Activated T-helper 1 cell treated with Interleukin-2 at 50 U/mL for 16 hours (primary cell): Measurements from ENCODE around the gene IMMT.
"Not testable (repeated sequence)": the region's sequence is repeated elsewhere in the genome, so short reads cannot be mapped to it uniquely, and the experiment has no call there.

ENCODE experiments used
- DNase-seq: peaks from one replicate; pipeline ENCODE4 v3.0.0-alpha.2; 2020; ENCODE audit warnings: low read depth

IMMT gene

DNA sequence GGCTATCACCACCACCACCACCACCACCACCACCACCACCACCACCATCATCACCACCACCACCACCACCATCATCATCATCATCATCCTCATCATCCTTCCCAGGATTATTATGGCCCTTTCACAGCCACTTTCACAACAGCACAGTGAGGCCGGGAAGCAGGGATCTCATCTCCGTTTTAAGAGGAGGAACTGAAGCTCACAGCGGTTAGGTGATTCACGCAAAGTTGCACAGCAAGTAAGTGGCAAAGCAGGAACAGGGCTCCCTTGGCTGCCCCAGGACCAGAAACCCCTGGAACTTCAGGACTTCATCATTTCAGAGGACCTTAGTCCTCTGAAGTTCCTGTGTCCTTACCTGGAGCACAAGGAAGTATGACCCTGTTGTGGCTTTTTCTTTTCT, 30.8 kb upstream of the IMMT start:
- DNase-seq: no peak

- peak; percentile 24 for DNase-seq
Observed at GRCh38 chr2:86225581-86225980, 30.3 kb upstream of the IMMT start.

GRCh38 chr2:86224645-86225355, 29.5 kb upstream of the IMMT start:
- no peak for DNase-seq

DNA sequence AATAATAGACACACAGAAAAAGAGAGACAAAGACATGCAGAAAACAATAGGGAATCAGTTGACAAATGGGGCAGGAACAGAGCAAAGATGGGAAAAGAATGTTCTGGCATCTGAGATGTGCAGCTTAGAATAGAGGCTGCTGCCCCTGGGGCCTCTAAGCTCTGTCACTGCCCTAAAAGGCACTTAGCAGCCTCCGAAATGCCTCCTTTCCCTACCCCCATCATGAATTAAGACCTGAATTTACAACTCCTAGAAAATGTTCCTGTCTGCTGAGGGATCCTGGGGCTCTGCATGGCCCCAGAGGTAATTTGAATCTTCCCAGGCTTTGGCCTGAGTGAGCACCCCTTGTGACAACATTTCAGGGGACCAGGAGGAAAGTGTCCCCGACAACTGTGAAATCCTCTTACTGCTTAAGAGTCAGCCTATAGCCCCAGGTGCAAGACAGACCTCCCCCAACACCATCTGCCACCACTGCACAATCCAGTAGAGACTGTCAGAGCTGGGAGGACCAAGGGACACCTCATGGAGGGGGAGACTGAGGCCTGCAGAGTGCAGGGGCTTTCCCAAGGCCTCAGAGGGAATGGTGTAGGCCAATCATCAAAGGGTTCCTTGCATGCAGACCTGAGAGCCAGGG, 28.8 kb upstream of the IMMT start:
- no peak for DNase-seq

DNA sequence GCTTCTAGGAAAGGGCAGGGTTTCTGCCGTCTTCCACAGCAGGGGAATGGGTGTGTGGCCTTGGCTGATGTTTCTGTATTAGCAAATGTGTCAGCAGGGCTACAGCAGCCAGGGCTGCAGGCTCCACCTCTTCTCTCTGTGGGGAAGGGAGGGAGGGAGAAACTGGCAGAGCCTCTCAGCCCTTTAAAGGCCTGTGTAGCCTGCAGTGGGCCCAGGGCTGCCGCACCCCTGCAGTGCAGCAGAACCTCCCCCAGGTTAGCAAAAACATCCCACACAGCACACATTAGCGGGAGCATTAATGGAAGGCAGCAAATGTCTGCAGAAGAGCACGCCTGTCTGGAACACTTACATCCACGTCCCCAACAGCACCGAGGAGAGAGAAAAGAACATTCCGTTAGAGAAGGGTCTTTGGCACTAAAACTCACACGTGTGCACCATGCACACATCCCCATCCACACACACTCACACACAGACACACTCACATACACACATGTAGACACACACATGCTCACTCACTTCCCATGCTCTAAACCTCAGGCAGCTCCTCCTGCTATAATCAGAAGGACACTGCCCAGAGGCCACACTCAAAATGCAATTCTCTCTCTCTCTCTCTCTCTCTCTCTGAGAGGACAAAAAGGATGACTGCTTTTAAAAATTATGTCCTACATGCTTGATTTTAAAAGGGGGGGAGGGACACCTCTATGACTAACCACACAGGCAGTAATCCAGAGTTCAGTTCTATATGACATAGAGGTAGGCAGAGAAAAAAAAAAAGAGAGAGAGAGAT, 28.1 kb upstream of the IMMT start:
- no peak for DNase-seq

- no peak for DNase-seq
Observed at GRCh38 chr2:86221066-86221684, 25.9 kb upstream of the IMMT start.

DNA sequence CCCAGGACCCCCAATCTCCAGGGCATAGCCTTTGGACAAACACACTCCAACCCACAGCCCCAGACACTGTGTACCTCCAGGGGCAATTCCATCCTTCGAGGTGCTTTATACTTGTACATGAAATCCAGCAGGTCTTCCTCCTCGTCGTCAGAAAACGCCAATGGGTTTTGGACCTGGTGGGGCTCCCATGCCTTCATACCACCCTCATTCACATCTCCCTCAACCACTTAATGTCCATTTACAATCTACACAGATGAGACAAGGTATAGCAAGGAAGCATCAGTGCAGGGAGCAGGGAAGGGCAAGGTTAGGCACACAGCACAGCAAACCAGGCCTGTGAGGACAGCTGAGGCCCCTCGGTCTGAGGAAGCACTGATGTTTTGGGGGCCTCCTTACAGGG, 24.6 kb upstream of the IMMT start:
- no peak for DNase-seq

GRCh38 chr2:86218124-86218523, 22.9 kb upstream of the IMMT start:
- no peak for DNase-seq

- DNase-seq: no peak
Observed at GRCh38 chr2:86216575-86217555, 21.6 kb upstream of the IMMT start.

- no peak for DNase-seq
Observed at GRCh38 chr2:86214503-86214832, 19.2 kb upstream of the IMMT start.

DNA sequence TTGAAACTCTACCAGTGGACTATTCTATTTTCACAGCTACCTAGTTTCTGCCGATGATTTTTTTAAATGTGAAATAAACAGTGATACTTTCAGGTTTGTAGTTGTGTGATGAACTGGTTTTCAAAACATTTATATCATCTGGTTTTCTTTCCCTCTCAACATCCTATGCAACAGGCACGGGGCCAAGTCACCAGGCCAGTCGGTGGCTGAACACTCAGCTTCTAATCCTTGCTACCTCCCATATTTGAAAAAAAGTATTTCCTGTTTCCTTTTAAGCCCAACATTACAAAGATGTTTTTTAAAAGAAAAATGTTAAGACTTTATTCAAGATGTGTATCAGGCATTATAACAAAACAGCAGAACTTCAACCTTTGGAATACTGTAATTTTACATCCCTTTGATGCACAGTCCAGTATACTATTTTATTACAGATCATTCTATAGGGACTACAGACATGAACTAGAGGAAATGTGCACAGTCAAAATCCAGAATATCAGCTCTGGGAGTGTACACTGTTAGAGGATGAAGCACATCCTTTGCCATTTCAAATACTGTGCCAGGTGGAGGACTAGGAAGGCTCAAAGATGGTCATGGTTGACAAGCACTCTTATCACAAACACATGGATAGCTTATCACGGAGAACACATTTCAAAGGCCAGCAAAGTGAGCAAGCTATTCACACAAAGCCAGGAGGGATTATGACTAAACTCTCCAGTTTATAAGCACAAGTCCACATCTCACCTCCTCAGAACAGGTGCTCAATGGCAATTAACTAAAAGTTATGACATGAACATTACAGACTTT, 18.6 kb upstream of the IMMT start:
- no peak for DNase-seq

- DNase-seq: no peak
Observed at GRCh38 chr2:86213056-86213455, 17.8 kb upstream of the IMMT start.

DNA sequence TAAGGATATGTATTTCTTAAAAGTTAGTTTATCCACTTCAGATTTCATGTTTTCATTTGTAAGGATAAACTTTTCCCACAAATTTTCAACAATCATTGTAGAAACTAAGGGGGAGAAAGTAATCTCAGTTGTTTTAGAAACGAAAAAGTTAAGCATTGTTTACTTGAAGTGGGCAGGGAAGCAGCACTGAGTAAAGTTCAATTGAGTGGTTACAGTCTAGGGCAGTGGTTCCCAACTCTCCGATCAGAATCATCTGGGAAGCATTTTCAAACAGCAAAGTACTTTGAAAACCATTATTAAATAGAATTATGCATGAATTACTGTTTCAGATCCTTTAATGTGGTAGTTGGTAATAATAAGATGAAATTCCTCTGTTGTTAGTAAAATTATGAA, 16.5 kb upstream of the IMMT start:
- DNase-seq: no peak

GRCh38 chr2:86211033-86211795, 16.0 kb upstream of the IMMT start:
- no peak for DNase-seq

DNA sequence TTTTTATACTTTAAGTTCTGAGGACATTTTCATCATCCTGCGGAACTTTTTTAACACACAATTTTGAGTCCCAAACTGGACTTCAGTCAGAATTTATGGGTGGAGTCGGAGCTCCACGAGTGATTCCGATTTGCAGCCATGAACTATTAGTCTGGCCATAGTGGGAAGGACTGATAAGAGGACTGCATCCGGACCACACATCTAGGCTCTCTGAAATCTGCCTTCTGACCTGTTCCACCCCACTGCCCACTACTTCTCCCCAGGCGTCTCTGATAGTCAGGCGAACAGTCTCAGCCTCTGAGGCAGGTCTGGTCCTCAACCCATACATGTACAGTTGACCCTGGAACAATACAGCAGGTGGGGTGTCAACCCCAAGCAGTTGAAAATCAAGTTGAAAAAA, 9.2 kb upstream of the IMMT start:
- no peak for DNase-seq

DNA sequence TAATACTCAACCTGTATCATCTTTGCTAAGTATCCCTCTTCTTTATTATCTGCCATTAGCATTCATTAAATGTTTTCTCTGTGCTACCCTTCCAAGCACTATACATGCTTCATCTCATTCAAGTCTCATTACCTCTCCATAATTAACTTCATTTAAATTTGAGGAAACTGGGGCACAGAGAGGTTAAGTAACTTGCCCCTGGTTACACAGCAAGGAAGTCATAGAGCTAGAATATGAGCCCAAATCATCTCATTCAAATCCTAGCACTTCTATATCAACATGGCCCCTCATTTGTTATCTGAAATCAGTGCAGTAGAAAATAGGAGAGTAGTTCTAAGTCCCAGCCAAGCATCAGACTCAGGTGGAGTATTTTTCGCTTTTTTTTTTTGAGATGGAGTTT, 8.4 kb upstream of the IMMT start:
- DNase-seq: no peak

- no peak for DNase-seq
Observed at GRCh38 chr2:86202702-86203101, 7.4 kb upstream of the IMMT start.

GRCh38 chr2:86202336-86202692, 7.1 kb upstream of the IMMT start:
- no peak for DNase-seq

GRCh38 chr2:86201671-86202335, 6.5 kb upstream of the IMMT start:
- DNase-seq: no peak

GRCh38 chr2:86200564-86200963, 5.3 kb upstream of the IMMT start:
- not testable (repeated sequence) for DNase-seq
